Measurements from ENCODE around the gene PARD6B.
"Not testable (repeated sequence)": the region's sequence is repeated elsewhere in the genome, so short reads cannot be mapped to it uniquely, and the experiment has no call there.

The PARD6B gene

GRCh38 chr20:50799176-50799889 lies 68.0 kb downstream of the PARD6B start:
- no peak for TF ChIP-seq CTCF (IDR thresholded peaks at IDR 0.05; ENCODE audit: insufficient read depth, low read depth, low read length, missing control alignments)

DNA sequence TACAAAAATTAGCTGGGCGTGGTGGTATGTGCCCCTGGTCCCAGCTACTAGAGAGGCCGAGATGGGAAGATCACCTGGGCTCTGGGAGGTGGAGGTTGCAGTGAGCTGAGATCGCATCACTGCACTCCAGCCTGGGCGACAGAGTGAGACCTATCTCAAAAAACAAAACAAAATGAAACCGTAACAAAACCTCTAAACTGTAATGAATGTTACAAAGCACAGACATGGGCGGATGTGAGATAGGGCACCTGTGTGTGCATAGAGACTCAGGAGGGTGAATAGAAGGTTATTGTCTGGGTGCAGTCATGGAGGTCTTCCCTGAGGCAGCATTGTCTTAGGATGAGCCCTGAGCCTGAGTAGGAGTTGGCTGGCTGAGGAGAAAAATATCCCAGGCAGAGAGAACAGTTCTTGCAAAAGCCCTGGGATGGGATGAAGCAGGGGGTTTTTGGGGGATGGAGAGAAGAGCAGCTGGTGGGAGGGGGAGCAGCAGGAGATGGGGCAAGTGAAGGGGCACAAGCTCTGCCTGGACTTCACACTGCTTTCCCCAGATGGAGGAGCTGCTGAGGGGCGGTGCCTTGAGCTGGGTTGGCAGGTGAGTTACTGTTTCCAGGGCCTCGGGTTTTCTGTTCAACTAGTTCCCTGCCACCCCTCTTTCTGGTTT lies 68.6 kb downstream of the PARD6B start:
- no peak for DNase-seq (ENCODE audit: low read depth)
- TF ChIP-seq CTCF (IDR thresholded peaks at IDR 0.05; ENCODE audit: insufficient read depth, low read depth, low read length, missing control alignments): no peak
- no peak overlapping the region for H3K4me3 ChIP-seq (ENCODE audit: low read length)

More at GRCh38 chr20:50799176-50799889, 68.0 kb downstream of the PARD6B start:
- no peak for DNase-seq (ENCODE audit: low read depth)
- H3K4me3 ChIP-seq (ENCODE audit: low read length): no peak overlapping the region

GRCh38 chr20:50800986-50801746 lies 69.8 kb downstream of the PARD6B start:
- not testable (repeated sequence) for H3K4me3 ChIP-seq (ENCODE audit: low read length); DNase-seq (ENCODE audit: low read depth)

GRCh38 chr20:50801747-50802125 lies 70.4 kb downstream of the PARD6B start:
- DNase-seq (ENCODE audit: low read depth): no peak

DNA sequence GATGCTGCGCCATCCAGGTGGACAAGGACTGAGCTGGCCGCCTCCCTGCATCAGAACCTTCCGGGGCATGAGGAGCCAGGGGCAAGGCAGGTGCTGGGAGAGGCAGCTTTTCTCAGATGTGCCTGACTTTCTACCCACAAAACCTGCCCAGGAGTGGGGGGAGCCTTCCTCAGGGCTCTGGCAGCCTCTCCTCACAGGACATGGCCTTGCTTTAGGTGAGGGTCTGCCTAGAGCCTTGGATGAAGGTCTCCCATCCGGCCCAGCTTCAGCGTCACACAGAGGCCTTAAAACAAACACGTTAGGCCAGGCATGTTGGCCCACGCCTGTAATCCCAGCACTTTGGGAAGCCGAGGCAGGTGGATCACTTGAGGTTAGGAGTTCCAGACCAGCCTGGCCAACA lies 70.9 kb downstream of the PARD6B start:
- no peak for TF ChIP-seq CTCF (IDR thresholded peaks at IDR 0.05; ENCODE audit: insufficient read depth, low read depth, low read length, missing control alignments)
- no peak for DNase-seq (ENCODE audit: low read depth)
- no peak overlapping the region for H3K4me3 ChIP-seq (ENCODE audit: low read length)

More at GRCh38 chr20:50801747-50802125, 70.4 kb downstream of the PARD6B start:
- no peak for TF ChIP-seq CTCF (IDR thresholded peaks at IDR 0.05; ENCODE audit: insufficient read depth, low read depth, low read length, missing control alignments)
- H3K4me3 ChIP-seq (ENCODE audit: low read length): no peak overlapping the region

DNA sequence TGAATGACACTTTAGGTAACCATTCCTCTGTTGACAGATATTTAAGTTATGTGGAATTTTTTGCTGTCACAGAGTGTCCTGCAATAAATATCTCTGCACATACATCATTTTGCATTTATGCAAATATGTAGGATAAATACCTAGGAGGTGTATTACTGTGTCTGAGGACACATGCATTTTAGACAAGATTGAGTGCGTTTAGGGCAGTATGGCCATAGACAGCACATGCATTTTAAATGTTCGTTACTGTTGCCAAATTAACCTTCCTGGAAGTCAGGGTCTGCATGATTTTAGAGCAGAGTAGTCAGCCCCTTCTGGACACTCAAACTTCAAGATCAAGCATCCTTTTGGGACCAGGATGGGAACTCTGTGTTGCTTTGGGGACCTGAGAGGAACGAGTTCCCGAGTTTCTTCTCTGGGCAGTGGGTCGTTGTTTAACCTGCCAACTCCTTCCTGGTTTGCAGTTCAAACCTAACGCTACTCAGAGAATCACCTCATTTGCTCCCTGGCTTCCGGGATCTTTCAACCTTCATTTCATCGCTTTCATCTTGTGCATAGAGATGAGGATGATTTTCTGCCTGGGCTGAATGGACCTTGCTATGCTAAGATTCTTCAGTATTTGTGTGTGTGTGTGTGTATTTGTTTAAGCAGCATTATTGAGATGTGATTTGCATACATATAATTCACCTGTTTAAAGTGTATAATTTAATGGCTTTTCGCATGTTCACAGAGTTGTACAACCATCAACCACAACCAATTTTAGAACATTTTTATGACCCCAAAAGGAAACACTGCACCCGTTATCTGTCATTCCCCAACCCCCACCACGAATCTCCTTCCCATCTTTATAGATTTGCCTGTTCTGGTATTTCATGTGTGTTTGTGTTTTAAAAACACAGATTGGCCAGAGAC lies 73.3 kb downstream of the PARD6B start:
- H3K4me3 ChIP-seq (ENCODE audit: low read length): no peak overlapping the region
- no peak for TF ChIP-seq CTCF (IDR thresholded peaks at IDR 0.05; ENCODE audit: insufficient read depth, low read depth, low read length, missing control alignments)
- DNase-seq (ENCODE audit: low read depth): no peak

Data from epithelial cell of esophagus (primary cell).